GM18499 (cell line): ENCODE results near the gene HSBP1.

Experiments used
- ATAC-seq: cut with Tn5 transposase; IDR thresholded peaks from one replicate; pipeline ENCODE4 v1.9.1; 2021; ENCODE audit warnings: moderate number of reproducible peaks; ENCODE audit not compliant: insufficient read depth, unreplicated experiment

The HSBP1 gene

DNA sequence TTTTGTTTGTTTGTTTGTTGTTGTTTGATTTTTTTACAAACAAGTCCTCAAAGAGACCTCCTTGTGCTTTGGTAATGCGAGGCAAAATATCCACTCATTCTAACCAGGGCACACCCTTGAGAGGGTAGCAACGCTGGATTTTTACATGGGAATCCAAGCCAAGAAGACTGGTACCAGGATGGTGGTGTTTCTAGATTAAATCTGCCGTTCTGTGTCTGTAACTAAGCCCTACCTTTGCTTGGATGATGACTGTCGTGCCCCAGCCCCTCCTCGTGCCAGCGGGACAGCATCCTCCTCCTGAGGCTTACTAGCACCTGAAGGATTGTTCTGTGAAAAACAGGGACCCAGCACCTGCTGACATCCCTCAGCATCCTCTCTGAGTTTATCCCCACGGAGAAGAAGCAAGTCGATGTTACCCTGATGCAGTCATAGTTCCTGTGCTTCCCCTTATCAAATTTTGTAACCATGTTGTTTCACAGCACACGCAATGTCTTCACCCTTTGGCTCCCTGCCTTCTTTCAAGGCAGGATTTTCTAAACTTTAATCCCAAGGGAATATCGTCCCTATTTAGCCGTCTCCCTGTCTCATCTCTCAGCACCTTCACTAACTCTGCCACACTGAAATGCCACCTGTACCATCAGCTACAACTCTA lies 5.1 kb upstream of the HSBP1 start:
- no peak for ATAC-seq

DNA sequence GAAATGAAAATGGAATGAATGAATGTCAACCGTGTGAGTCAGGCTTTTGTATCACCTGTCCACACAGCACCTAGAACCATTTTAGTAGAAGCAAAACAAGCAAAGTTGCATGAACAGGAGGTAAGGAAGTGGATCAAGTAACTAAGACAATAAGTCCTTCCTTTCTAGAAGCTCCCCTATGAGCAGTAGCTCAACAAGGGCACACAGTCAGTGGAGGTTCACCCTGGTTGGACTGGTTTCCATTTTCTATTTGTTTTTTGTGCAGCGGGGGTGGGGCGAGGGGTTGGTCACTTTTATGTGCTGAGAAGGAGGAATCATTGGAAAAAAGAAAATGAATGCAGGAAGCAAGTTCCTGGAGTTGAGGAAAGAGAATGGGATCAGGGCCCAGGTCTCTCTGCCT lies 4.0 kb upstream of the HSBP1 start:
- no peak for ATAC-seq

DNA sequence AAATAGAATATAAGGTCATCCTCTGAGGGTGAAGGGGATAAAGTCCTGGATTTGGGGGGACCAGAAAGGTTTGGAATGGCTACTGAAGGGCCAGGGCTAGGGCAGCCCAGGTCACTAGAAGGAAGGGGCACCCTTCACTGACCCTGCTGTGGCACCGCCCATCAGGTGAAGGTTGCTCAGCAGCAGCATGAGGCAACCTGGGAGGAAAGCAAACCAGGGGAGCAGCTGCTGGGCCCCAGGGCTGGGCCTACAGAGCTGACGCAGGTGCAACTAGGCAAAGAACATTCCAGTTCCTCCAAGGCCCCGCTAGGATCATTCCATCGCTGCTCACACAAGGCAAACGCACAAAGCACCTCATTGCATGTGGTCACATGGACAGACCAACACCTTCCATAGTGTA lies 3.4 kb upstream of the HSBP1 start:
- ATAC-seq: no peak

DNA sequence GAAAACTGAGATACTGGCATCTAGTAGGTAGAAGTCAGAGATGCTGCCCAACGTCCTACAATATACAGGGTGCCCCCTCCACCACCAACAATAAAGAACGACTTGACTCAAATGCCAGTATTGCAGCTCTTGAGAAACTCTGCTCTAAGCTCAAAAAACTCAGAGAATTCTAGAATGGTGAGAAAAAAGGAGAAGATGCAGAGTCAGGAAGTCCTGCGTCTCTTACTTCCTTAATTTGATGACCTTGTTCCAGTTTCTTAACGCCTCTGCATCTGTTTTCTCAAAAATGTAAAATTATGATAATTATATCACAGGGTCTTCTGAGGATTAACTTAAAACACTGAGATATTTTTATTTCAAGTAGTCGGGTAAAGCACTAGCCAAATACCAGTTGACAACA lies 1.7 kb upstream of the HSBP1 start:
- ATAC-seq: no peak

DNA sequence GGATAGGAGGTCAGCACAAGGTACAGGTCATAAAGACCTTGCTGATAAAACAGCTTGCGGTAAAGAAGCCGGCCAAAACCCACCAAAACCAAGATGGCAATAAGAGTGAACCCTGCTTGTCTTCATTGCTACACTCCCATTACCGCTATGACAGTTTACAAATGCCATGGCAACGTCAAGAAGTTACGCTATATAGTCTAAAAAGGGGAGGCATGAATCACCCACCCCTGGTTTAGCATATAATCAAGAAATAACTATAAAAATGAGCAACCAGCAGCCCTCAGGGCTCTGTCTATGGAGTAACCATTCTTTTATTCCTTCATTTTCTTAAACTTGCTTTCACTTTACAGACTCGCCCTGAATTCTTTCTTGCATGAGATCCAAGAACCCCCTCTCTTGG lies 1.0 kb upstream of the HSBP1 start:
- ATAC-seq: no peak

DNA sequence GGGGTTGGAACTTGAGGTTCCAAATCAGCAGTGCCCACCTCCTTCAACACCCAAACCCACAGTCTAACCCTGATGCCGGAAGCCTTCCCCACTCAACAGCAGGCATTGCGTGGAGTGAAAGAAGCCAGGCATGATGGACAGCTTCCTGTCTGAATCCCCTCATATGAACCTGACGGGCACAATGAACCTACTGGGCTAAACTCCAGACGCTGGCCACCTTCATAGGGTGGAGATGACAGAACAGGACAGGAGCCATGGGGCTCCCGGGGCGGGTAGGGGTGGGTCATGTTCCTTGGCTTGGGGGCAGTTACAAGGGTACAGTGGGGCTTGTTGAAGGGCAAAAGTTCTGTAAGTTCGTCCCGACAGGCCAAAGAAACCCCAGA lies 460 bp upstream of the HSBP1 start:
- no peak for ATAC-seq

DNA sequence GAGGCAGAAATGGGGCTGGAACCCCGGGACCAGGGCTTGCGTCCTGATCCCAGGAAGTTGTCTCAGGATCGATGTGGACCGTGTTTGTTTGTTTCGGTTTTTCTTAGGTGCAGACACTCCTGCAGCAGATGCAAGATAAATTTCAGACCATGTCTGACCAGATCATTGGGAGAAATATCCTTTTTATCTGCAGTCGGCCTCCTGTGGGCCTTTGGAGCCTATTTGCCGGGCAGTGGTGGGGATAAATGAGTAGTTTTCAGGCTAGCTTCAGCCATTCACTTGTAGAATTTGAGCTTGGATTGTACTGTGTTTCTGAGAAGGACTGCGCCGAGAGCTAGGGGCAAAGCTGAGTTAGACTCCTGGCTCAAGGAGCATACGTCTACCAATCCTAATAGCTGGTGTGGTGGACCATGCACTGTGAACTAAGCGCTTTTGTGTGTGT lies 816 bp downstream of the HSBP1 start:
- ATAC-seq: no peak

DNA sequence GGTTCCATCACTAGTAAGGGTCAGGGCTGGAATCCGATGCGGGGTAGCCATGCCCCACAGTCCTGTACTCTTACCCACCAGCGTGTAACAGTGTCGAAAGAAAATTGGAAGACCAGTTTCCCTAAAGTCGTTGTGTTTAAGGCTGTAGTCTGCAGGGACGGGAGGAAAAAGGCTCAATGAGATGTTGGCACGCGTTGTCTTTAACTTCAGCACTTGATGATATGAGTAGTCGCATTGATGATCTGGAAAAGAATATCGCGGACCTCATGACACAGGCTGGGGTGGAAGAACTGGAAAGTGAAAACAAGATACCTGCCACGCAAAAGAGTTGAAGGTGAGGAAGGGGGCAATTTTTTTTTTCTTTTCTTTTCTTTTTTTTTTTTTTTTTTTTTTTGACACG lies 1.3 kb downstream of the HSBP1 start:
- ATAC-seq: no peak

DNA sequence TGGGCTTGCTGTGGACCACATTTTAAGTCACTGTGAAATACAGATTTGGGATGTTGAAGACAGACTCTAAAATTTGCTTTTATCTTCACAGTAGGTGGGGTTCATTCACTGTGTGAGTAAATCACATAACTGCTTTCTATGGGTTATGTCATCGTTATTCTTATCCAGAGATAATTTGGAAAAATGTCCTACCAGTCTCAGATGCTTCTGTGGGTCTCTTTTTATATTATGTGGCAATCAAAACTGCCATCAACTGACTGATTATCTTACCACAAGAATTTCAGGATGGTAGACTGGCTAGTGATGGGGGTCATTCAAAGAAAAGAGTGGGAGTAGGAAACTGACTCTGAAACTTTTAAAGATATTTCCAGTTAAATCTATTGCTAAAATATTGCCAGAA lies 3.1 kb downstream of the HSBP1 start:
- no peak for ATAC-seq

DNA sequence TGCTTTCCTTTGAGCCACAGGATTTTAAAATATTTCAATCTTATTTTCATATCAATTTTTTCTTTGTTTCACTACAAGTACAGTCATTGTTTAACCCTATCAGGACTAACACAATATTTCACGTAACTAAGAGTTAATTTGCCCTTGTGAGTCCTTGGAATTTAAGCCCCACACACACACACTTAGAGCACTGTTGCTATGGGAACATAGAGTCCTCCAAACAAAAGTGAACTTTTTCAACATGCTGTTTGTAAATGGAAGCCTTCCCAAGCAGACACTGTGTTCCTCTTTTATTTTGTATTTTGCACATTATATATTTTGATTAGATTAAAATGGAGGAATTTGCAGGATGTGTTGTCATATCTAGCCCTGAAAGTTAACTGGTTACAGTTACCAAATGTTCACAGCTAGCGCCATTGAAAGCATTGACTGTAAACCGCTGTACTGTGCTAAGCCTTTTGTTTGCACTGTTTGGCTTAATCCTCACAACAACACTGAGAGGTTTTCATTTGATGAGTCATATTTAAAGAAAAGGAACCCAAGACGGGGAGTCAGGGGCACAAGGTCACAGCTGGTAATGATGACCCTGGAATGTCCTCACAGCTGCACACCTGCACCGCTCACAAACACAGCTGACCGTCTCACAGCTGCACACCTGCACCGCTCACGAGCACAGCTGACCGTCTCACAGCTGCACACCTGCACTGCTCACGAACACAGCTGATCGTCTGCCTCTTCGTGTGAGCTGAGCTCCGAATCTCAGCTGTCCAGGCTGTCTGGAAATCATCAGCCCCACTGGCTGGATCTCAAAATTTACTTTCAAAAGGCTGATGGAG lies 6.3 kb downstream of the HSBP1 start:
- no peak for ATAC-seq

DNA sequence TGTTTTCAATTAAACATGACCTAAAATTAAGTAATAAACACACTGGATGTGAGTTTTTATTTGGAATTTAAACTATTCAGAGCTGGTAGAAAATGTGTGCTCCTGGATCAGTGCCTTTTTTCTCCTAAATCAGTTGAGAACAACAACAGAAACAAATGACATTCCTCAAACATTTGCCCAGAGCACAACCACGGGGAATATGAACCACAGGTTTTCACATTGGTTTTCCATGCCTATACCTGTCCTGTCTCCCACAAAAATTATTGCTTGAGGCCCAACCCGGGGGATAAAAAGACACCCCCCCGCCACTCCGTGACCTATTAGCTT lies 6.8 kb downstream of the HSBP1 start:
- no peak for ATAC-seq

DNA sequence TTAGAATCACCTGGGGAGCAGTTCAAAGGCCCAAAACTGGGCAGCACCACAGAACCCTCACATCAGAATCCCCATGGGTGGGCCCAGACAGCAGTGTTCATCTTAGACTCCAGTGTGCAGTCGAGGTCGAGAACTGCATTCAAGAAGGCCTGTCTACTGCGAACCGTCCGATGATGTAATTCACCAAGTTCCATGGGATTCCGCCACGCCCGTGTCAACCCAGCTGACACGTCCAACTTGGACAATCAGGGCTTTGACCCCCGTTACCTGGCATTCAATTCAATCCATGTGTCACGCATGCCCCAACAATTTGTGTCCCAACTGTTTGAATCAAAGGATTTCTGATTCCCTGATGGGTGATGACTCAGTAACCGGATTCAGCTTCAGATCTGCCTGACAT lies 9.2 kb downstream of the HSBP1 start:
- no peak for ATAC-seq

DNA sequence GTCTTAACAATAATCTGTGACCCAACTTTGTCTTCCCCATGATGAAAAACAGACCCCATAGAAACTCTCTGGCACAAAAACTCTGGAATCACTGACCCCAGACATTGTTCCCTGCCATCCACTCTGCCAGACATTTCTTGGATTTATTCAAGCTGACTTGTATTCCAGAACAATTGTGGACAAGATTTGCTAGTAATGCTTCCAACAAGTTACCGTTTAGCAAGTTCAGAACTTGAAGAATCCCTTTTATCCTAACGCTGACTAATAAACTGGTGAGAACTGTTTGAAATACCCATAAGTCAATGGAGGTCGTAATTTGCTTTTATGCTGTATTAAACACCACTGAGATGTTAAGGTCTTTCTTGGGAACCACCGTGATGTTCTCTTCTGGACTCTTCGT lies 10.5 kb downstream of the HSBP1 start:
- no peak for ATAC-seq

DNA sequence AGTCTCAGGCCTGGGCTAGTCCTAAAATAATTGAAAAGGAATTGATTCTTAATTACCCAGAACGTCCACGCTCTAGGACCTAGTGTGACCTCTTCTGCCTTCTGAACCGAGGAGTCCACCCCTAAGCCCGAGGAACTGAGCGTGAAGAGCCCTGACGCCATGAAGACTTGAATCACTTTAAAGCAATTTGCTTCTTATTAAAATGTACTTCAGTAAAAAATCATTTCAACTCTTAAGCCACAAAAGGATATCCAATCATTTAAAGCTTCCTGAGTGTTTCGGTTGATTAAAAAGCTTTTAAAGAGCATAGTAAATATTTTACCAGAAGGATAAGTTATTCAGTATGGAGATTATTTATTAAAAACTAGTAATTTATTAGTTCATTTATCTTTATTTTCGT lies 11.6 kb downstream of the HSBP1 start:
- ATAC-seq: no peak

DNA sequence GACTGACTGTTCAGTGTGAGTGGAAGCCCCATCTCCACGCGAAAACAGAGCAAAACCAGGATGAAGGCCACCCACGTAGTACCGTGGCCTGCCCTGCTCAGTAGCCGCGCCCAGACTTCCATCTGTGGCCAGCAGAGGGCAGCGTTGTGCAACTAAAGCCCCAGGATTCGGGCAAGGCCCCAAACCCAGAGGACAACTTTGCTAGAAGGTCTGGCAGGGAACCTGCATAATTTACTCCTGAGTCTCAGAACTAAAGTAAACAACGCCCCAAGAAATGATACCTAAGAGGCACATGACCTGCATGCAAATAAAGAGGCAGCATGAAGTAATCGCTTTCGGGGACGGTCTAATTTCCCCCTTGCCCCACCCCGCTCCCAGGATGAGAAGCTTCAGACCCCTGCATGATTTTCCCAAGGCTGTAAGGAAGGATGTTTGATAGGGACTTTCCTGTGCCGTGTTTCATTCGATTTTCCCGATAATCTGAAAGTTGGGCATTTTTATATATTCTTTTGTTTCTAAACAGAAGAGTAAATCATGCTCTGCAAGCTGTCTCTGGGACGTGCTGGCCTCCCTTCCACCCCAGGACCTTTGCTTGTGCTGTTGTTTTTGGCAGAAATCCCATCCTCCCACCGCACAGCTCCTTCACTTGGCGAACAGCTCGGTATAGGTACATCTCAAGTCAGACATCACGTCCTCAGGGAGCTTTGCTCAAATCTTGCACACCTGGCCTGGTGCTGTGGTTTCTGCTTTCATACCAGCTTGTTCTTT lies 18.6 kb downstream of the HSBP1 start:
- ATAC-seq: no peak

DNA sequence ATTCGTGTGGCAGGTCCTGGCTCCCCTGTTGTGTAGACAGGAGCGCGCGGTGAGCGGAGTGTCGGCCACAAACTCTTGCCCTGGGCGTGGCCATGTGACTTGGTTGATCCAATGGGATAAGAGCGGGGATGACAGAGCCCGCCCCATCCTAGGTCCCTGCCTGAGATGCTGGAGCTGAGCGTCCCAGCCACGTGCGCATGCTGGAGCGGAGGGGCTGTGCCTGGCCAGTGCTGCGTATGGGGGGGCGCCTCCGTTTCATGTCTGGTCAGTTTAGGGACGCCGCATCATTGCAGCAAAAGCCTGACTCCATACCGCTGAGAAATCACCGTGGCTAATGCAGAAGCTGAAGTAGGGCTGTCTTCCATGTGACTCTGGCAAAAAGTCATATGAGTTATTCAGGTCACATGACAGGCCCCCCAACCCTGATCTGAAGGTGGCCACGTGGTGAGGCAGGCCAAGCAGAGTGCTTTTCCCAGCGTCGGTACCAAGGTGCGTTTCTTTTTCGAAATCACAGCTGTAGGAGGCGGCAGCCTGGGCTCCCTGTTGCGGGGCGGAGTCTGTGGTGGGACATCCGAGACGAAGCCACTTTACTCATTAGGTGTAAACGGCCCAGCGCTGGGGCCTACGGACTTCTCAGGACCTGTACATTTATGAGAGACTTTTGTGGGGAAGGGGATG lies 22.5 kb downstream of the HSBP1 start:
- ATAC-seq: no peak

DNA sequence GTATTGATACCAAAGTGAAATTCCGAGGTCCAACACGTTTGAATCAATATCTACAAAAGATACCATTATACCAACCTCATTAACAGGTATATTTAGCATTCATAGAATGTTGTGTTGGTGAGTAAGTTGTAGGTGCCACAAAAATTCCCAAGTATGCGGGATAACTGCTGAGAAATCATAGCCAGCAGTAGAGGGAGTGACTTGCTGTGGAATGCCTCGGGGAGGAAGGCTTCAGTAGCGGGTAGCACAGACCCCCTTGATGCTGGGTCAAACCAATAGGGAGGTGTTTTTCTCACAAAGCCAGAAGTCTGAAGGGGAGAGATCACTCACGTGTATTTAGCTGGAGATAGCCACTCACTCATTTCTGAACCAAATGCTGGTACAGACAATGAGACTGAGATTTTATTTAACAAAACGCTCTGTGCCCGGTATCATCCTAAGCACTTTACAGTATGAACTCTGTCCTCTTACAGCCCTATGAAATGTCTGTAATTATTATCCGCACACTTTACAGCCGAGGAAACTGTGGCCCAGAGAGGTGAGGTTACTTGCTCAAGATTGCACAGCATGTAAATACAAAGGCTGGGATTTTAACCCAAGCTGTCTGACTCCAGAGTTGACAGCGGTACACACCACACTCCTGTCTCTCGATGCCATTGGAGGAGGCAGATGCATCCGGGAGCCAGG lies 23.1 kb downstream of the HSBP1 start:
- ATAC-seq: no peak

DNA sequence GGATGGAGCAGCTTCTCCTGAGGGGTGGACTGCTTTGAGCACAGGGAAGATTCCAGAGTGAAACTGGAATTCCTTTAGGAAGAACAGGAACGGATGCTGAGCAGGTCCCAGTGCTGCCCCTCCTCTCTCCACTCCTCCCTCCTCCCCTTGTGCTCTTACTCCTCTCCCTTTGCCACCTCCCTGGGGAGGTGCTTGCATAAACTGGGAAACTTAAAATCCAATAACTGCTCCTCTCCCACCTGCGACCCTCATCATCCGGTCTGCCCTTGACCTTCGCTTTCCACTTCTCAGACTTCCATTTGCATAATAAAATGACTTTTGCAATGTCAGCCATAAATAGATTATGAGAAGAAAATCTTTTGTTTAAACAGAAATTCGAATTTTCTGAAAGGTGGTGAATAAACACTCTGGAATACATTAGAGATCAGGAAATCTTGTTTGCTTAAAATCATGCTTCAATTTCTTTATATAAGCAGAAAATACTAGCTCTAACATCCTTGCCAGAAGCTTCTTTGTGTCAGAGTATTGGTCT lies 23.7 kb downstream of the HSBP1 start:
- no peak for ATAC-seq

DNA sequence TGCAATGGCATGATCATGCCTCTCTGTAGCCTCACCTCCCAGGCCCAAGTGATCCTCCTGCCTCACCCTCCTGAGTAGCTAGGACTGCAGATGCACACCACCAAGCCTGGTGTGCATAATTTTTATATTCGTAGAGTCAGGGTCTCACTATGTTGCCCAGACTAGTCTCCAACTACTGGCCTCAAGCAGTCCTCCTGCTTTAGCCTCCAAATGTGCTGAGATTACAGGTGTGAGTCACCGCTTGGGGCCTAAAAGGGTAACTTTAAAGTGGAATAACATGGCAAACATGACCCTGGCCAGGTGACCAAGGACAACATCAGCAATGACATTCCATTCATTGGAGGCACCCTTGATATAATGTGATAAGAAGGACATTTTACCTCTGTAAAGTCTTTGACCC lies 26.1 kb downstream of the HSBP1 start:
- ATAC-seq: no peak
